ENCODE results near the gene PCBP3. TPM values are rescaled to one million over a fixed set of nuclear protein-coding genes. Genes with fewer than 3 reads are reported as not detected.

PCBP3 gene
- total RNA-seq, 1 donor from 2014 or later = 4.6 TPM

- Mint-ChIP-seq H3K27ac (no peak overlapping the region), H3K27me3 (ENCODE audit: insufficient read depth, low read depth) (no peaks in the 10 kb centered on the region), H3K4me1 (peaks cover 34% of the 10 kb centered on the region), H3K36me3 (peaks cover 2% of the 10 kb centered on the region), H3K9me3 (peaks cover 19% of the 10 kb centered on the region), H3K4me3 (no peak overlapping the region)
- no peaks in the 10 kb centered on the region for H3F3A ChIP-seq (ENCODE audit: low read depth)
- H3K4me3 ChIP-seq = no peak overlapping the region
- no peak overlapping the region for H3K4me2 ChIP-seq
- H3K4me1 ChIP-seq = no peaks in the 10 kb centered on the region
- no peaks in the 10 kb centered on the region for H4K20me1 ChIP-seq (ENCODE audit: low read depth)
- H3K27ac ChIP-seq = no peak overlapping the region
- DNase-seq (ENCODE audit: low spot score) = no peak
- H2AFZ ChIP-seq (replicated peaks) = no peak overlapping the region
- no peaks in the 10 kb centered on the region for H3K79me2 ChIP-seq (ENCODE audit: low read depth)
- H3K9me3 ChIP-seq (ENCODE audit: low read depth) = peaks cover 5% of the 10 kb centered on the region
- TF ChIP-seq CTCF (IDR thresholded peaks at IDR 0.05) = no peak
- H3K36me3 ChIP-seq = no peaks in the 10 kb centered on the region
- H3K9ac ChIP-seq = no peak overlapping the region
- no peaks in the 10 kb centered on the region for H3K27me3 ChIP-seq
These were observed 195.1 kb downstream of the PCBP3 start for GRCh38 chr21:45838634-45839033.

- Histone ChIP-seq H3K9ac (no peak overlapping the region), H4K20me1 (ENCODE audit: low read depth) (no peaks in the 10 kb centered on the region), H3K4me1 (no peaks in the 10 kb centered on the region), H3K79me2 (ENCODE audit: low read depth) (no peaks in the 10 kb centered on the region), H2AFZ (replicated peaks) (no peak overlapping the region), H3F3A (ENCODE audit: low read depth) (no peaks in the 10 kb centered on the region), H3K4me3 (no peak overlapping the region), H3K9me3 (ENCODE audit: low read depth) (peaks cover 5% of the 10 kb centered on the region), H3K4me2 (no peak overlapping the region), H3K27ac (no peak overlapping the region), H3K27me3 (no peaks in the 10 kb centered on the region), H3K36me3 (no peaks in the 10 kb centered on the region)
- peaks cover 33% of the 10 kb centered on the region for H3K4me1 Mint-ChIP-seq
- no peak for DNase-seq (ENCODE audit: low spot score)
- peaks cover 2% of the 10 kb centered on the region for H3K36me3 Mint-ChIP-seq
- H3K27ac Mint-ChIP-seq = no peak overlapping the region
- no peak overlapping the region for H3K4me3 Mint-ChIP-seq
- no peaks in the 10 kb centered on the region for H3K27me3 Mint-ChIP-seq (ENCODE audit: insufficient read depth, low read depth)
- H3K9me3 Mint-ChIP-seq = peaks cover 19% of the 10 kb centered on the region
- TF ChIP-seq EZH2 (IDR thresholded peaks at IDR 0.05) (no peak), CTCF (IDR thresholded peaks at IDR 0.05) (no peak), EZH2phosphoT487 (IDR thresholded peaks at IDR 0.05) (no peak)
These were observed 195.7 kb downstream of the PCBP3 start for GRCh38 chr21:45839274-45839673.

GRCh38 chr21:45841033-45841432 lies 197.5 kb downstream of the PCBP3 start:
- Histone ChIP-seq H3K27me3 (no peaks in the 10 kb centered on the region), H3F3A (ENCODE audit: low read depth) (no peaks in the 10 kb centered on the region), H3K4me1 (no peaks in the 10 kb centered on the region), H3K27ac (no peak overlapping the region), H3K36me3 (no peaks in the 10 kb centered on the region), H3K4me3 (no peak overlapping the region), H3K9ac (no peak overlapping the region), H3K79me2 (ENCODE audit: low read depth) (no peaks in the 10 kb centered on the region), H3K4me2 (no peak overlapping the region), H2AFZ (replicated peaks) (no peak overlapping the region), H4K20me1 (ENCODE audit: low read depth) (no peaks in the 10 kb centered on the region), H3K9me3 (ENCODE audit: low read depth) (peaks cover 5% of the 10 kb centered on the region)
- Mint-ChIP-seq H3K36me3 (peaks cover 2% of the 10 kb centered on the region), H3K27me3 (ENCODE audit: insufficient read depth, low read depth) (no peaks in the 10 kb centered on the region), H3K4me1 (peaks cover 28% of the 10 kb centered on the region), H3K4me3 (no peak overlapping the region), H3K9me3 (peaks cover 19% of the 10 kb centered on the region), H3K27ac (no peak overlapping the region)
- DNase-seq (ENCODE audit: low spot score) = no peak
- TF ChIP-seq EZH2phosphoT487 (IDR thresholded peaks at IDR 0.05) (no peak), EZH2 (IDR thresholded peaks at IDR 0.05) (no peak), CTCF (IDR thresholded peaks at IDR 0.05) (no peak)

- H3K4me3 Mint-ChIP-seq = no peak overlapping the region
These were observed 199.9 kb downstream of the PCBP3 start for GRCh38 chr21:45843426-45843825.

More at GRCh38 chr21:45843426-45843825, 199.9 kb downstream of the PCBP3 start:
- H3K27me3 Mint-ChIP-seq (ENCODE audit: insufficient read depth, low read depth) = no peaks in the 10 kb centered on the region
- H4K20me1 ChIP-seq (ENCODE audit: low read depth) = no peaks in the 10 kb centered on the region
- H3K4me3 ChIP-seq = no peak overlapping the region
- TF ChIP-seq CTCF (IDR thresholded peaks at IDR 0.05) (no peak), EZH2phosphoT487 (IDR thresholded peaks at IDR 0.05) (no peak), EZH2 (IDR thresholded peaks at IDR 0.05) (no peak)
- H3K27ac Mint-ChIP-seq = no peak overlapping the region
- H3K4me1 ChIP-seq = no peaks in the 10 kb centered on the region
- no peak overlapping the region for H3K9ac ChIP-seq
- no peak overlapping the region for H3K4me2 ChIP-seq
- H3K27me3 ChIP-seq = no peaks in the 10 kb centered on the region
- no peaks in the 10 kb centered on the region for H3F3A ChIP-seq (ENCODE audit: low read depth)
- peaks cover 19% of the 10 kb centered on the region for H3K9me3 Mint-ChIP-seq
- no peak overlapping the region for H3K27ac ChIP-seq
- H3K79me2 ChIP-seq (ENCODE audit: low read depth) = no peaks in the 10 kb centered on the region
- no peak overlapping the region for H2AFZ ChIP-seq (replicated peaks)
- H3K9me3 ChIP-seq (ENCODE audit: low read depth) = peaks cover 5% of the 10 kb centered on the region
- H3K4me1 Mint-ChIP-seq = peaks cover 31% of the 10 kb centered on the region
- peaks cover 2% of the 10 kb centered on the region for H3K36me3 Mint-ChIP-seq
- DNase-seq (ENCODE audit: low spot score) = no peak
- no peaks in the 10 kb centered on the region for H3K36me3 ChIP-seq
